Stimulated activated naive CD4-positive, alpha-beta T cell (primary cell): Measurements from ENCODE around the gene TCL1A.
"Not testable (repeated sequence)": the region's sequence is repeated elsewhere in the genome, so short reads cannot be mapped to it uniquely, and the experiment has no call there.

Experiments used
- DNase-seq, 6 experiments: peaks; one replicate each; lab custom pipeline; 2025; lab: John Stamatoyannopoulos, UW

TCL1A gene, protein sequence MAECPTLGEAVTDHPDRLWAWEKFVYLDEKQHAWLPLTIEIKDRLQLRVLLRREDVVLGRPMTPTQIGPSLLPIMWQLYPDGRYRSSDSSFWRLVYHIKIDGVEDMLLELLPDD

DNA sequence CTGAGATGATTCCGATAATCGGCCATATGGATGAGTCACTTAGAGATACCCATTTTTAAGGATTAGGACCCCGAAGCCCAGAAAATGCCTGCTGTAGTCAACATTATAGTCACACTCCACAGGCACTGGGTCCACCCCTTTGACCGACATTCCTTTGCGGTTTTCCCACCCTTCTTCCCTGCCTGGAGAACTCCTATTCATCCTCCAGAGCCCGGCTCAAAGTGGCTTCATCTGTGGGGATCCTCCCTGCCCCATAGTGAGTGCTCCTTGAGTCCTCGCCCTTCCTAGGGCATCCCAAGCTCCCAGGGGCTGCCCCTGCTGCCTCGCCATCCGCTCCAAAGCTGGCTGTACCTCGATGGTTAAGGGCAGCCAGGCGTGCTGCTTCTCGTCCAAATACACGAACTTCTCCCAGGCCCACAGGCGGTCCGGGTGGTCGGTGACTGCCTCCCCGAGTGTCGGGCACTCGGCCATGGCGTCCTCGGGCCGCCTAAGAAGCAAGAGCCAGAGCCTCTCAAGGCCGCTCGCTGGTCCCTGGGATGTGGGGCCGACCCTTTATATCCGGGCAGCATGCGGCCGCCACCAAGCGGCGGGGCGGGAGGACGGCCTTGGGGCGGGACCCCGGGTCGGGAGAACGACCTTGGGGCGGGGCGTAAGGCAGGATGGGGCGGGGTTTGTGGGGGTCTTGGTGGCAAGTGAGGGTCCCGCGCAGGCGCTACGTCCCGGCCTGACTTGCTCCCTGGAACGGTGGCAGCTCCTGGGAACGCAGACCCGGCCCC is at the start of gene TCL1A:
Gene TCL1A (minus strand): TSS at position 530 of the 776 bp plus-strand sequence. CDS start 59 bp downstream, at position 471.
- DNase-seq = no peak

DNA sequence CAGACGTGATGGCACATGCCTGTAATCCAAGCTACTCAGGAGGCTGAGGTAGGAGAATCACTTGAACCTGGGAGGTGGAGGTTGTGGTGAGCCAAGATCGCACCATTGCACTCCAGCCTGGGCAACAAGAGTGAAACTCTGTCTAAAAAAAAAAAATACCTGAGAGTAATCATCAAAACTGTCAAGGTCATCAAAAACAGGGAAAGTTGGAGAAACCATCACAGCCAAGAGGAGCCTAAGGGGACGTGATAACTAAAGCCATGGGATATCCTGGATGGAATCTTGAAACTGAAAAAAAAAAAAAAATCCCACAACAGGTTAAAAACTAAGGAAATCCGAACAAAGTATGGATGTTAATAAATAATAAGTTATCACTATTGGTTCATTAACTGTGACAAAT is 49.1 kb upstream of the TCL1A start:
- DNase-seq = not testable (repeated sequence)

DNA sequence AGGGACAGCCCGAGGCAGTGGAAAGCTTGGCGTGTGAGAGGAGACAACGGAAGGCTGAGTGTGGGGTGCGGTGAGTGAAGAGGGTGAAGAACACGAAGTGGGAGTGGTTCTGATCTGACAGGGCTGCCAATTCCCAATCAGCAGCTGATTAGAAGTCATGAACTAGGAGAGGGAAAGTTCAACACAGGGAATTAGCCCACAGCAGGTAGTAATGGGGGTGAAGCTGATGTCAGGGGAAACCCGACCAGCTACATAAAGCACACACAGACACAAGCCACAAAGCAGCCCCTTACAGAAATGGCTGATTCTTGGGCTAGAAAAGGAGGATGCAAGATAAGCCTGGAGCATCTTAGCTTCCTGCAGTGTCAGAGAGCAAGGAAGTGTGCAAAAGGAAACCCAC is 47.5 kb upstream of the TCL1A start:
- DNase-seq = no peak

DNA sequence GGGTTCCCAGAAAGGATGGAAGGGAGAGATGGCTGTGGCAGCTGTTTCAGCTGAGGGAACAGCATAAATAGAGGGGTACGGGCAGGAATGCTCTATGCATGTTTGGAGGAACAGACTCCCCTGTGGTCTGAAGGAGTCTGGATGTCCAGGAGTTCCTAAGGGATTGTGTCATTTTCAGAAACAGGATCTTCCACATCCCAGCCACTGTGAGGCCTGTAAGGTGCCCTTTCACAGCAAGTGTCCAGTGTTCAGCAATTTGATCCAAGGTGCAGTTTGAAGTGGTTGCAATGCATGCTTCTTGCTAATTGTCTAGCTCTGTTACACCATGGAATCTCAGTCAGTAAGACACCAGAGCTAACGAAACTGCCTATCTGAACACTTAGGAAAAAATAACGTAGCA is 46.7 kb upstream of the TCL1A start:
- no peak for DNase-seq

DNA sequence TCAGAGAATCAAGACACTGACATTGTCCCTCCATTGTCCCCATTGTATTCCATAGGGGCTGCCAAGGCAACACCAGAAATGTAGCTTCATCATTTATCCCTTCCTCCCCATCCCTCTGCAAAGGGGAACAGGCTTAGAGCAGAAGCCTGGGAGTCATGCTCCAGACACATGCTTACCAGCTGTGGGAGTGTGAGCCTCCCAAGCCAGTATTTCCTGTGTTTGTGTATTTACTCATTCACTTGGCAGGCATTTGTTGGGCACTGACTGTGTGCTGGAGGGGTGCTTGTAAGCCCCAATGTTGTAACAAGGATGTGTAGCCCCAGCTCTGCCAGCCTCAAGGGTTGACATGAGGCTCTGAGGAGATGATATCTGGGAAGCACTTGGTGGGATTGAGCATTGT is 46.0 kb upstream of the TCL1A start:
- DNase-seq = no peak

DNA sequence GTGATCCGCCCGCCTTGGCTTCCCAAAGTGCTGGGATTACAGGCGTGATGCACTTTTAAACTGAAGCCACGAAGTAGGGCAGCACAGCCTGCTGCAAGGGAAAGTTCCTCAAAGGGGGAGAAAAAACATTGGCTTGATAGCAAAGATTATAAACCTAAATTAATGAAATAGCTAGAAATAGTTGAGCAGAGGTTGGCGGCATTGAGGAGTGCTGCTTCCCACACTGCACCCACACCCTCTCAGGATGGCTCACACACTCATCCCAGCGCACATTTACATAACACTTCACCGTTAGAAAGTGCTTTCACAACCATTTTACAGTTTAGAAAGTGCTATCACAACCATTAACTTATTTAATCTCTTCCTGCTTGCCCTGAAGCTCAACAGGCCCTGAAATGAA is 44.4 kb upstream of the TCL1A start:
- DNase-seq = no peak

DNA sequence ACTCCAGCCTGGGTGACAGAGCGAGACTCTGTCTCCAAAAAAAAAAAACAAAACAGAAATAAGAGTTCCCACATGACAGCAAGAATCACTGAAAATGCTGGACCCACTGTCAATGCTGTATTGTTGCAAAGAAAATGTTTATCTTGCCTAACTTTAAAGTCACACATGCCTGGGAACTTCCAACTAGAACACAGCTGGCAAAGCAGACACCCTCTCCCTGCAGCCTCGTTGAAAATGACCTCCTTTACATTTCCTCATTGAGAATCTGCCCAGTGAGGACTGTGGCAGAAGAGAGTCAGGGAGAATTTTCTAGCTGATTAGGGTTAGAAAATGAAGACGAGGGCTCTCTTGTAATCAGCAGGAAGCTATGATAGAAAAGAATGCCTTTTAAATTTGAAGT is 42.8 kb upstream of the TCL1A start:
- no peak for DNase-seq

DNA sequence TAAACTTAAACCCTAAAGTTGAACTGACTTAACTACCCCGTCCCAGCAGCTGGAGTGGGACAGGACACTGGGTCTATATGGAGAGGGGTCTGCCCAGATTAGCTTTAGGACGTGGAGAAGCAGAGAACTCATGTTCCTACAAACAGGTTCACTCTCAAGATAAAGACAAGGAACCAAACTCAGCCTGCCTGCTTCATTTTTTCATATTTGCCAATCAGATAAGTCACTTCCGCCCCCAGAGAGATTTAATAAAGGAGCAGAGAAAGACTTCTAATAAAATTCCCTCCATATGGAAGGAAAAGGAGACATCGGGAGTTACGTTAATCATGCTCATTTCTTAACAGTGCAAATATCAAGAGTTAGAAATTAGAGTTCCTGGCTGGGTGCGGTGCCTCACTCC is 42.2 kb upstream of the TCL1A start:
- DNase-seq = no peak

DNA sequence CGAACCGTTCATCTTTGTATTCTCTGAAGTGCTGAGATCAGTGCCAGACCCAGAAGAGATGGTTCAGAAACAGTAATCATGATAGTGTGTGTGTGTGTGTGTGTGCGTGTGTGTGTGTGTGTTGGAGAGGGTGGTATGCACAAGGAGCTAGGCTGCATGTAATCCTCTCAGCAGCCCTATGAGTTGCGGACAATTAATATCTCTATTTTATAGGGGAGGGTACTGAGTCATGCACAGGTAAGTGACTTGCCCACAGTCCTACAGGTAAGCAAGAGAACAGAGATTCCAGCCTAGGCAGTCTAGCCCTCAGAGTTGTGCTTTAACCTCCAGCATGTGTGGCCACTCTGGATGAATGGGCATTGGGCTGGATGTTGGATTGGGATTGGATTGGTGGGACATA is 27.9 kb upstream of the TCL1A start:
- DNase-seq = no peak

DNA sequence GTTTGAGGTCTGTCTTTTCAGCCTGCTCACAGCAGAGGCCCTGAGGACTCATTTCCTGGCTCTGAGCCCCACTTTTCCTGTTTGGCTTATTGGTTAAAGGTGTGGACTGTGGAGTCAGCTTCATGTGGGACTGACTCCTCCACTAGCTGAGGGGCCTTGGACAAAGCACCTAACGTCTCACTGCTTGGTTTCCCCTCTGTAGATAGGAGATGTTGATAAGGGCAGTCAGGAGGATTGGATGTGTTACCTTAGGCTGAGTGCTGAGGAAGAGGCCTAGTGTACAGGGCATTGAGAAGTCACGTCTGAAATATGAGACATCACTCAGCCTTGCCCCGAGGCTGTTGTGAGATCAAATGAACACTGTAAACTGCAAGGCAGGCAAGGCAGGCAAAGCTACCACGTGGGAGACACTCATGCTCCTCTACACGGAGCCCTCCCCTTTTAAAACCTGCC is 27.1 kb upstream of the TCL1A start:
- no peak for DNase-seq

DNA sequence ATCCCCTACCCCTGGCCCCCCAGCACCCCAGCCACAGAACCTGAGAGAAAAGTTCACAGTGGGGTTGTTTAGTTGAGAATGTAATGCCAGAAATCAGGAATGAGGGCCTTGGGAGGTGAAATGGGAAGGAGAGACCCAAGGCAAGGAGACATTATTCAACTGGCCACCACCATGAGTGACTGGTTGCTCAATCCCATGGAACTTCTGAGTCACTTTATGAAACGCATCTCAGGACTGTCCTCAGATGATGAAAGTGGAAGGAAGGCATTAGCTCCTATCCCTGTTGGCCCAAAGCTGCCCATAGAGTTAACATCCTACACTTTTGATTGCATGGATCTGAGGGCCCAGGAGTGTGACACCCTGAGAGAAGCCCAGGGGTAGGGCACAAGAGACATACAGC is 25.4 kb upstream of the TCL1A start:
- DNase-seq = no peak

DNA sequence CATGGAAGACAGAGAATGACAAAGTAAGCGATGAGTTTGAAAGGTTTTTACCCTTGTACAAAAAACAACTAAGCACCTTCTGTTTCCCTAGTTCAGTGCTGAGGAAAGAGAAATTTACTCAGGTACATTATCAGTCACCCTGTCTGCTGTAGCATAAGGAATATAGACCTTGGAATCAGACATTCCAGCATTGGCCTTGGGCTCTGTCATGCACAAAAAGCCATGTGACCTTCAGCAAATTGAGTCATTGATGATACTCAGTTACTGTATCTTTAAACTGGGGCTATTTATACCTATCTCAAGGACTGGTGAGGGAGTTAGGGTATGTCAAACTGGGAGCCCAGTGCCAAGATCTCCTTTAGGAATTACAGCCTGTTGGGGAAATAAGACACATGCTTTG is 19.3 kb upstream of the TCL1A start:
- no peak for DNase-seq

DNA sequence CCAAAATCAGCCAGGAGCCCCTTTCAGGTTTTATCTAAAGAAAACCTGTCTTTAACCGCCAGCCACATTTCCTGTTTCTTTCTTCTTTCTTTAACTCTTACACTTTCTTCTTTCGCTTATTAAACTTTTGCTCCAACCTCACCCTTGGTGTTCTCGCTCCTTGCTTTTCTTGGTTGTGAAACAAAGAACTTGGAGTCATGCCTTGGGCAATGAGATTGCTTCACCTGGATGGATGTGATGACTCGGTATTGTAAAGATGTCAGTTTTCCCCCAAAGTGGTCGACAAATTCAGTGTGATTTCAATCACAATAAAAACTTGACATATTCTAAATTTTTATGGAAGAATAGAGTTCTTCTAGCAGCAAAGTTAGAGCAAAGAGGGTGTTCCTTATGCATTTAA is 16.2 kb upstream of the TCL1A start:
- no peak for DNase-seq

DNA sequence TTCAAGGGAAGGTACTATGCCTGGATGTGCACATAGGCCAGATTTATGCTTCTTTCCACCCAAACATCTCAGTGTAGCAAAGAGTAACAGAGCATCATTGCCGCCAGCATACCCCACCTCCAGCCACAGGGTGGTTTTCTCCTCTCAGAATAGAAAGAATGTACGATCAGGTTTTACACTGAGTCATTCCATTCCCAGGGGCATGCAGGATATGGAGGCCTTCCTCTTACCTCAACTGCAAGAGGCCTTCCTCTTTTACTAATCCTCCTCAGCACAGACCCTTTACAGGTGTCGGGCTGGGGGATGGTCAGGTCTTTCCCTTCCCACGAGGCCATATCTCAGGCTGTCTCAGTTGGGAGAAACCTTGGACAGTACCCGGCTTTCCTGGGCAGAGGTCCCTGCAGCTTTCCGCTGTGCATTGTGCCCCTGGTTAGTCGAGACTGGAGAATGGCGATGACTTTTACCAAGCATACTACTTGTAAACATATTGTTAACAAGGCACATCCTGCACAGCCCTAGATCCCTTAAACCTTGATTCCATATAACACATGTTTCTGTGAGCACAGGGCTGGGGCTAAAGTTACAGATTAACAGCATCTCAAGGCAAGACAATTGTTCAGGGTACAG is 15.6 kb upstream of the TCL1A start:
- DNase-seq = not testable (repeated sequence)

DNA sequence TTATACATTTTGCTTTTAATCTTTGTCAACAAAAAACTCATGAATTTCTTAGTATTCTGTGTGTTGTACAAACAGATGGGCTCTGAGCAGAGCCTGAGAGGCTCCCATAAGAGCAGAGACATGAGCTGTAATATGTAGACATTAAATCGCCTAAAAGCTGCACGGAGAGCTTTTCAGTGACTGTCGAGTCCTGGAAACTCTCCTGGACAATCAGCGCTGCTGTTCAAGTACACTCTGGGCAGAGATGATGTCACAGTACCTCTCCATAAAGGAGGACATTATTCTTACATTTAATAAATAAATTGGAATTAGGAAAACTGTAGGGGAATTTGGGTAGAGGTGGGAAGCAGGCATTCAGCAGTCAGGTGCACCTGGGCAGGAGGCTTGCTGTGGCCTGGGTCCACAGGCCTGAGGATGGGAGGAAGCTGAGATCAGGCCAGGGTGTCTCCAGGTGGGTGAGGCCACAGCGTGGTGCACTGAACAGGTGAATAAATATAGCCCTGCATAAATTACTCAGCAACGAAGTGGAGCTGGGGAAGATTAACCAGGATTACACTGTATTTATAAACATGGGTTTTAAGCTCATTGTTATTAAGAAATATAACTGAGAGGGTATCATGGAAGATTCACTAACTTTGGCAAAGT is 13.3 kb upstream of the TCL1A start:
- no peak for DNase-seq

DNA sequence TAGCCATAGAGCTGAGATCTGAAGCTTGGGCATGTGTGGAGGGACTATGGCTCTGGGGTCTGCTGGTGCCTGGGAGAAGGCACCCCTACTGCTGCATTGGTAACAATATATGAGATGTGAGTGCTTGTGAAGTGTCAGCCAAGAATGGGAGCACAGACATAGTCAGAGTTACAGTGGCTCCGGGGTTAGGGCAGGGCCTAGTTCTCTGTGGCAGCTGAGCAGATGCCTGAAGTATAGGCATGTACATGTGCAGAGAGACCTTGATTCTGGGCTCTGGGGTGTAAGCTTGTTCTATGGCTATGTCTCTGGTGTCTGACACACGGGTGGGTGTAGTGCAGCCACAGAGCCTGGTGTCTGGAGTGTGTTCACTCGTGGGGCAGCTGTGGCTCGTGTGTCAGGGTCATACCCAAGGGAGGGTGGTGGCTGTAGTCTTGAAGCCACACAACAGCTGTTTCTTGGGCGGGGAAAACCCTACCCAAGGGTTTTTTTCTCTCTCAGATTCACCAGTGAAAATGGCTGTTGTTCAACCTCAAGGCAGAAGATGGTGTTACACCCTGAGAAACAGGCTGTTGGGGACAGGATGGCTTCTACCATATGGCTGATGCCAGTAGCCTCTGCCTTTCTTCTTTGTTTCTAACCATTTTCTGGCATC is 11.9 kb upstream of the TCL1A start:
- no peak for DNase-seq

DNA sequence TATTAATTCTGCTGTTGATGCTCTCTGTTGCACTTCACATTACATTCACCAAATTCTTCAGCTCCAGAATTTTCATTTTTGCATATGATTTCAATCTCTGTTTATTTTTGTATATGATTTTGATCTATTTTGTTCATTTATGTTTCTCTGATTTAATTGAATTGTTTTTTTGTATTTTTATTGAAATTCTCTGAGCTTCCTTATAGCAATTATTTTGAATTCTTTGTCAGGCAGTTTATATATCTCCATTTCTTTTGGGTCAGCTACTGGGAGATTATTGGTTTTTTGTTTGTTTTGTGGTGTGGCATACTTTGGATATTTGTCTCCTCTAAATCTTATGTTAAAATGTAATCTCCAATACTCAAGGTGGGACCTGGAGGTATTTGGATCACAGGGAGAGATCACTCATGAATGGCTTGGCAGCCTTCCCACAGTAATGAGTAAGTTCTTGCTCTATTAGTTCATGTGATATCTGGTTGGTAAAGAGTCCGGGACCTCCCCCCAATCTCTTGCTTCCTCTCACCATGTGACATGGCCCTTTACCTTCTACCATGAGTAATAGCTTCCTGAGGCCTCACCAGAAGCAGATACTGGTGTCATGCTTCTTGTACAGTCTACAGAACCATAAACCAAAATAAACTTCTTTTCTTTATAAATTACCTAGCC is 8.7 kb upstream of the TCL1A start:
- DNase-seq = no peak

DNA sequence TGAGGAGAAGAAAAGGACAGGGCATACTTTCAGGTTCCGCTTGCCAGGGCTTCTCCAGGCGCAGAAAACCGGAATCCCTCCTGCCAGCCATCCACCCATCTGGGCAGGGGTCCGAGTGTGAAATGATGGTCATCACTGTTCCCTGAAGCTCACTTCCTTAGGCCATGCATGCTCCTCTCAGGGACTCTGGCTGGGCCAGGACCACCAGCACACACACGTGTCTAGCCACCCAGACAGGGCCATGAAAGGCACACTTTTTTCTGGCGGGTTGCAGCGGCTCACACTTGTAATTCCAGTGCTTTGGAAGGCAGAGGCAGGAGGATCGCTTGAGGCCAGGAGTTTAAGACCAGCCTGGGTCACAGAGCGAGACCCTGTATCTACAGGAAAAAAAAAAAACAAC is 1.5 kb downstream of the TCL1A start:
- DNase-seq = no peak

DNA sequence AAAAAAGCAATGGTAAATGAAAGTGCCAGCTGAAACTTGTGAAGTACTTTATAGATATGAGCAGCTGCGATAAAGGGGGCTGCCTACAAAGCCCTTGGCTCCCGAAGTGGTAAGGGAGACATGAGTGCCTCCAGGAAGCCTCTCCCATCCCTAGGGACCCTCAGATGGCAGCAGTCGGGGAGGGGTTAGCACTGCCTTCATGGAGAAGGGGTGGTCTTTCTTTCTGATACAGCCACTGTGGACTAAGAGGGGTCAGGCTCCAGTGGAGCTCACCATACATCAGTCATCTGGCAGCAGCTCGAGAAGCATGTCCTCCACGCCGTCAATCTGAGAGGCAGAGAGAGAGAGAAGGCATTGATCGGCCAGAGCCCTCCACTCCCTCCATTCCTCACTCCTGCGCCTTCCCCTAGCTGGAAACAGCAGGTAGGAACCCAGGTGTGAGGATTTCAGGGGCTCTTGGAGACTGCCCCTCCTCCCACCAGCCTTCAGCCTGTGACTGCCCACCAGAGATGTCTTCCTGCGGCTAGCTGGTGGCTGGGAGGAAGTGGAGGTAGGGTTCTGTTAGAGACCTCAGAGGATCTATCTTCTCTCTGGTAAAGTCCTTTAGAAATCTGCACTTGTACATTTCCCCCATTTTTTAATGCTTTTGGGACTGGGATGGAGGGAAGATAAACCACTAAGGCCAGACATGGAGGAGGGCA is 2.3 kb downstream of the TCL1A start:
- no peak for DNase-seq

DNA sequence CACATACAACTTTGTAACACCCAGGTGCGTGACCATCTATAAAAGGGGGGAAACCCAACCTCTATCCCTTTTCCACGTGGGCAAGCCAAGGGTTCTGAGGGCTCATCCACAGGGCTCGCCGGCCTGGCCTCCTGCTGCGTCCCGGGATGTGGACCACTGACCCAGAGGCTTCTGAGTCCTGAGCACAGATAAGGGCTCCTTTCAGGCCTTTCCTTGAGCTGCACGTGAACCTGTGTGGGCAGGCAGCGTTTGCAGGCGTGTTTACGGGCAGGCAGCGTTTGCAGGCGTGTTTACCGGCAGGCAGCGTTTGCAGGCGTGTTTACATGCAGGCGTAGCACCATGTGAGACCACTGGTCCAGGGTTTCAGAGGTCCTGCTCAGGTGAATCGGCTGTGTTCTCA is 3.8 kb downstream of the TCL1A start:
- no peak for DNase-seq

DNA sequence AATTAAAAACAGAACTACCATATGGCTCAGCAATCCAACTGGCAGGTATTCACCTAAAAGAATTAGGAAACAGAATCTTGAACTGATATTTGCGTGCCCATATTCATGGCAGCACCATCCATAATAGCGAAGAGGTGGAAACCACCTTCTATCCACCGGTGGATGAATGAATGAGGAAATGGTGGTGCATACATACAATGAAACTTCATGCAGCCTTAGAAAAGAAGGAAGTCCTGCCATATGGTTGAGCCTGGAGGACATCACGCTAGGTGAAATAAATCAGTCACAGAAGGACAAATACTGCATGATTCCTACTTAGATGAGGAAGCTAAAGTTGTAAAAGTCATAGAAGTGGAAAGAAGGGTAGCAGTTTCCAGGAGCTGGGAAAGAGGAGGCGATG is 6.6 kb downstream of the TCL1A start:
- DNase-seq = no peak
